K562 (cell line): ENCODE data around the gene CORT. TPM values are rescaled to one million over a fixed set of nuclear protein-coding genes. Genes with fewer than 3 reads are reported as not detected.

Experiments used
- CBFB ChIP-seq: sonication (generic); formaldehyde crosslinking; IDR thresholded peaks from 2 replicates; pipeline ENCODE4 v1.4.0; 2020; ENCODE audit warnings: mild to moderate bottlenecking, missing genetic modification reagents
- CBX1 ChIP-seq: sonication (generic); IDR thresholded peaks from 2 replicates; pipeline ENCODE4 v1.6.1; 2016; ENCODE audit warnings: antibody characterized with exemption, low read depth, mild to moderate bottlenecking
- CC2D1A ChIP-seq: fragments of 450-650 bp; IDR thresholded peaks from 2 replicates; pipeline ENCODE4 v1.6.1; 2017; ENCODE audit warnings: mild to moderate bottlenecking
- ID3 ChIP-seq, 2 experiments: fragments of 250-450 bp in 1 of 2; fragments of 450-650 bp in 1 of 2; sonication (Bioruptor Pico) in 1 of 2; IDR thresholded peaks; 2 replicates each; pipeline versions ENCODE4 v1.6.1 to v1.8.0; 2016 to 2021; ENCODE audit warnings: mild to moderate bottlenecking in 2 of 2, moderate library complexity in 2 of 2, missing compliant biosample characterization in 1 of 2, missing genetic modification characterization in 1 of 2
- RAD51 ChIP-seq: fragments of 450-650 bp; IDR thresholded peaks from 2 replicates; pipeline ENCODE4 v1.7.1; 2016; ENCODE audit warnings: low read depth, mild to moderate bottlenecking, borderline replicate concordance
- SAFB ChIP-seq: fragments of 200-400 bp; formaldehyde crosslinking; IDR thresholded peaks from 2 replicates; pipeline ENCODE4 v1.6.1; 2017; ENCODE audit warnings: low read depth, low read length, borderline replicate concordance
- SUPT5H ChIP-seq: fragments of 450-650 bp; IDR thresholded peaks from 2 replicates; pipeline ENCODE4 v1.6.1; 2016
- ZBTB11 ChIP-seq, 3 experiments: fragments of 200-800 bp in 1 of 3; fragments of 250-450 bp in 1 of 3; fragments of 450-650 bp in 1 of 3; sonication (Bioruptor Pico) in 1 of 3; sonication (Bioruptor generic) in 1 of 3; formaldehyde crosslinking in 1 of 3; IDR thresholded peaks; 2 replicates each; pipeline versions ENCODE4 v1.6.1 to v1.8.0; 2016 to 2022; ENCODE audit warnings: mild to moderate bottlenecking in 2 of 3, missing genetic modification characterization in 2 of 3, missing compliant biosample characterization in 1 of 3, moderate library complexity in 1 of 3
- ZNF583 ChIP-seq: fragments of 250-450 bp; sonication (Bioruptor Pico); IDR thresholded peaks from 2 replicates; pipeline ENCODE4 v1.4.0; 2020
- ZNF584 ChIP-seq: fragments of 200-800 bp; sonication (Bioruptor generic); IDR thresholded peaks from 2 replicates; pipeline ENCODE4 v1.6.1; 2016; ENCODE audit warnings: low read depth, mild to moderate bottlenecking, missing genetic modification characterization, missing compliant biosample characterization
- polyA plus RNA-seq, 8 experiments: library from polyadenylated mRNA; depleted of rRNA in 4 of 8; stranded (reverse) in 5 of 8; unstranded in 3 of 8; fragments of >200 nt; fragmentation: Nextera tagmentation in 2 of 8; fragmentation: Illumina TruSeq in 1 of 8; extraction: Ambion mirVana in 2 of 8; extraction: Trizol in 1 of 8; gene quantifications; 2 replicates each; pipeline versions ENCODE4 v1.2.1 to v1.2.3, GENCODE V29; 2011 to 2014; ENCODE audit warnings: inconsistent platforms in 1 of 8, missing spikeins in 1 of 8
- total RNA-seq, 7 experiments: library from RNA; depleted of rRNA in 6 of 7; stranded (reverse); fragments of >200 nt in 6 of 7; fragmentation: Illumina TruSeq in 2 of 7; extraction: Trizol in 2 of 7; gene quantifications; 2 replicates each; pipeline versions ENCODE4 v1.2.1 to v1.2.3, GENCODE V29; 2011 to 2021; ENCODE audit warnings: low replicate concordance in 1 of 7
- TF ChIP-seq, protein P1 (sequence below): conservative IDR thresholded peaks from 2 replicates; pipeline ENCODE4 v1.6.1; 2011; ENCODE audit warnings: low read depth, mild to moderate bottlenecking, low read length; ENCODE audit not compliant: control insufficient read depth

Gene CORT
- total and polyA plus RNA-seq, 9 of the 15 experiments (the other 6 are each of a cell fraction or from before 2014, with no cell fraction given): 0.08 to 0.54 (median 0.13) TPM; not detected in 5

GRCh38 chr1:10472220-10473144 lies 22.7 kb downstream of the CORT start, which contains the start of gene DFFA (continued):
- TF ChIP-seq RAD51: peak; percentile 97
- TF ChIP-seq, protein P1, sequence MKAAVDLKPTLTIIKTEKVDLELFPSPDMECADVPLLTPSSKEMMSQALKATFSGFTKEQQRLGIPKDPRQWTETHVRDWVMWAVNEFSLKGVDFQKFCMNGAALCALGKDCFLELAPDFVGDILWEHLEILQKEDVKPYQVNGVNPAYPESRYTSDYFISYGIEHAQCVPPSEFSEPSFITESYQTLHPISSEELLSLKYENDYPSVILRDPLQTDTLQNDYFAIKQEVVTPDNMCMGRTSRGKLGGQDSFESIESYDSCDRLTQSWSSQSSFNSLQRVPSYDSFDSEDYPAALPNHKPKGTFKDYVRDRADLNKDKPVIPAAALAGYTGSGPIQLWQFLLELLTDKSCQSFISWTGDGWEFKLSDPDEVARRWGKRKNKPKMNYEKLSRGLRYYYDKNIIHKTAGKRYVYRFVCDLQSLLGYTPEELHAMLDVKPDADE: peak; percentile 100
- no peak for TF ChIP-seq CC2D1A
- 0 out of 2 replicates have a peak, but pooled peaks have one; percentile 30 for TF ChIP-seq SAFB
- peak in 1 of 3 experiments; percentile 93; a peak in 2 of 6 replicates for TF ChIP-seq ZBTB11 (CRISPR knock-in tag; IDR thresholded peaks at IDR 0.05)
- TF ChIP-seq ZNF584 (CRISPR knock-in tag): peak; percentile 89
- no peak for TF ChIP-seq ID3 (CRISPR knock-in tag; IDR thresholded peaks at IDR 0.05)
- TF ChIP-seq ID3 (tag; IDR thresholded peaks at IDR 0.05): peak; percentile 92
- TF ChIP-seq CBX1: 0 out of 2 replicates have a peak, but pooled peaks have one; percentile 50
- peak; percentile 88 for TF ChIP-seq ZNF583
- peak; percentile 79 for TF ChIP-seq SUPT5H
- TF ChIP-seq CBFB: no peak
